HepG2 (cell line): Measurements from ENCODE around the gene ABCG1.

Source experiments
- CBX5 ChIP-seq: sonication (generic); formaldehyde crosslinking; IDR thresholded peaks from 2 replicates; pipeline ENCODE4 v1.4.0; 2020; ENCODE audit warnings: missing genetic modification reagents, borderline replicate concordance
- HDAC1 ChIP-seq: sonication (generic); formaldehyde crosslinking; IDR thresholded peaks from 2 replicates; pipeline ENCODE4 v1.5.1; 2020; ENCODE audit warnings: mild to moderate bottlenecking, missing genetic modification reagents
- POLR2AphosphoS2 ChIP-seq: IDR thresholded peaks from 2 replicates; pipeline ENCODE4 v1.6.1; 2011; ENCODE audit warnings: low read depth, low read length, improper control_type of control experiment
- POLR2AphosphoS5 ChIP-seq: IDR thresholded peaks from 2 replicates; pipeline ENCODE4 v1.6.1; 2012; ENCODE audit warnings: low read depth, low read length
- TBP ChIP-seq: sonication (generic); formaldehyde crosslinking; IDR thresholded peaks from 2 replicates; pipeline ENCODE4 v1.5.0; 2020; ENCODE audit warnings: missing genetic modification reagents
- ZNF207 ChIP-seq: fragments of 450-650 bp; IDR thresholded peaks from 2 replicates; pipeline ENCODE4 v1.6.1; 2016; ENCODE audit warnings: antibody characterized with exemption, borderline replicate concordance
- ZNF549 ChIP-seq: sonication (generic); formaldehyde crosslinking; IDR thresholded peaks from 2 replicates; pipeline ENCODE4 v1.5.0; 2020; ENCODE audit warnings: missing genetic modification reagents
- ZSCAN9 ChIP-seq: IDR thresholded peaks from 2 replicates; pipeline ENCODE4 v1.6.1; 2016; ENCODE audit warnings: borderline replicate concordance
- TF ChIP-seq, protein P1 (sequence below): sonication (generic); formaldehyde crosslinking; IDR thresholded peaks from 2 replicates; pipeline ENCODE4 v1.4.0; 2020; ENCODE audit warnings: missing genetic modification reagents
- TF ChIP-seq, protein P2 (sequence below): sonication (generic); formaldehyde crosslinking; conservative IDR thresholded peaks from 2 replicates; pipeline ENCODE4 v1.5.0; 2020; ENCODE audit warnings: missing genetic modification reagents
- TF ChIP-seq, protein P3 (sequence below): sonication (generic); formaldehyde crosslinking; IDR thresholded peaks from 2 replicates; pipeline ENCODE4 v1.5.0; 2020; ENCODE audit warnings: mild to moderate bottlenecking, missing genetic modification reagents, moderate library complexity
- TF ChIP-seq, protein P4 (sequence below), 2 experiments: fragments of 450-650 bp in 1 of 2; sonication (generic) in 1 of 2; formaldehyde crosslinking in 1 of 2; IDR thresholded peaks; 2 replicates each; pipeline versions ENCODE4 v1.6.1 to v1.8.0; 2016 to 2022; ENCODE audit warnings: antibody characterized with exemption in 1 of 2, mild to moderate bottlenecking in 1 of 2, missing genetic modification reagents in 1 of 2
- TF ChIP-seq, protein P5 (sequence below): sonication (generic); formaldehyde crosslinking; IDR thresholded peaks from 2 replicates; pipeline ENCODE4 v1.5.1; 2020; ENCODE audit warnings: missing genetic modification reagents, mild to moderate bottlenecking, borderline replicate concordance

DNA sequence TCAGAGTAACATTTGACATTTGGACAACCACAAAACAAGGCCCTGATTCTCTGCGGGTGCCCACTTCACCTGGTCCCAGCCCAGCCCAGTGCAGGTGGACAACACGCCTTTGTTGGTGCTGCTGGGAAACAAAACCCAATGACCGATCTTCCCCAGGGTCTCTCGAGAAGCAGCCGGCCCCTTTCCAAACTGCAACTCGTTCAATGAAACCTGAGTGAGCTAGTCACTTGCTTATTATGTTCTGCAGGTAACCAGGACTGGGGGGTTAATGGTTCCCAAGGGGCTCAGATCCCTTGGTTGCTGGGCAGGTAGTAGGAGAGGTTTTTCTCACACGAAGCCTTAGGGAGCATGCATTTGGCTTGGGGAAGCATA is 42.9 kb downstream of the ABCG1 start:
- TF ChIP-seq, protein P1, sequence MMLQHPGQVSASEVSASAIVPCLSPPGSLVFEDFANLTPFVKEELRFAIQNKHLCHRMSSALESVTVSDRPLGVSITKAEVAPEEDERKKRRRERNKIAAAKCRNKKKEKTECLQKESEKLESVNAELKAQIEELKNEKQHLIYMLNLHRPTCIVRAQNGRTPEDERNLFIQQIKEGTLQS (CRISPR knock-in tag) = no peak
- TF ChIP-seq, protein P2, sequence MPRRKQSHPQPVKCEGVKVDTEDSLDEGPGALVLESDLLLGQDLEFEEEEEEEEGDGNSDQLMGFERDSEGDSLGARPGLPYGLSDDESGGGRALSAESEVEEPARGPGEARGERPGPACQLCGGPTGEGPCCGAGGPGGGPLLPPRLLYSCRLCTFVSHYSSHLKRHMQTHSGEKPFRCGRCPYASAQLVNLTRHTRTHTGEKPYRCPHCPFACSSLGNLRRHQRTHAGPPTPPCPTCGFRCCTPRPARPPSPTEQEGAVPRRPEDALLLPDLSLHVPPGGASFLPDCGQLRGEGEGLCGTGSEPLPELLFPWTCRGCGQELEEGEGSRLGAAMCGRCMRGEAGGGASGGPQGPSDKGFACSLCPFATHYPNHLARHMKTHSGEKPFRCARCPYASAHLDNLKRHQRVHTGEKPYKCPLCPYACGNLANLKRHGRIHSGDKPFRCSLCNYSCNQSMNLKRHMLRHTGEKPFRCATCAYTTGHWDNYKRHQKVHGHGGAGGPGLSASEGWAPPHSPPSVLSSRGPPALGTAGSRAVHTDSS (CRISPR knock-in tag) = no peak
- TF ChIP-seq, protein P3, sequence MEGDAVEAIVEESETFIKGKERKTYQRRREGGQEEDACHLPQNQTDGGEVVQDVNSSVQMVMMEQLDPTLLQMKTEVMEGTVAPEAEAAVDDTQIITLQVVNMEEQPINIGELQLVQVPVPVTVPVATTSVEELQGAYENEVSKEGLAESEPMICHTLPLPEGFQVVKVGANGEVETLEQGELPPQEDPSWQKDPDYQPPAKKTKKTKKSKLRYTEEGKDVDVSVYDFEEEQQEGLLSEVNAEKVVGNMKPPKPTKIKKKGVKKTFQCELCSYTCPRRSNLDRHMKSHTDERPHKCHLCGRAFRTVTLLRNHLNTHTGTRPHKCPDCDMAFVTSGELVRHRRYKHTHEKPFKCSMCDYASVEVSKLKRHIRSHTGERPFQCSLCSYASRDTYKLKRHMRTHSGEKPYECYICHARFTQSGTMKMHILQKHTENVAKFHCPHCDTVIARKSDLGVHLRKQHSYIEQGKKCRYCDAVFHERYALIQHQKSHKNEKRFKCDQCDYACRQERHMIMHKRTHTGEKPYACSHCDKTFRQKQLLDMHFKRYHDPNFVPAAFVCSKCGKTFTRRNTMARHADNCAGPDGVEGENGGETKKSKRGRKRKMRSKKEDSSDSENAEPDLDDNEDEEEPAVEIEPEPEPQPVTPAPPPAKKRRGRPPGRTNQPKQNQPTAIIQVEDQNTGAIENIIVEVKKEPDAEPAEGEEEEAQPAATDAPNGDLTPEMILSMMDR (CRISPR knock-in tag) = no peak
- no peak for TF ChIP-seq ZSCAN9
- TF ChIP-seq ZNF207 = no peak
- no peak for TF ChIP-seq CBX5
- TF ChIP-seq POLR2AphosphoS5 = no peak
- no peak for TF ChIP-seq HDAC1 (CRISPR knock-in tag)
- TF ChIP-seq, protein P4, sequence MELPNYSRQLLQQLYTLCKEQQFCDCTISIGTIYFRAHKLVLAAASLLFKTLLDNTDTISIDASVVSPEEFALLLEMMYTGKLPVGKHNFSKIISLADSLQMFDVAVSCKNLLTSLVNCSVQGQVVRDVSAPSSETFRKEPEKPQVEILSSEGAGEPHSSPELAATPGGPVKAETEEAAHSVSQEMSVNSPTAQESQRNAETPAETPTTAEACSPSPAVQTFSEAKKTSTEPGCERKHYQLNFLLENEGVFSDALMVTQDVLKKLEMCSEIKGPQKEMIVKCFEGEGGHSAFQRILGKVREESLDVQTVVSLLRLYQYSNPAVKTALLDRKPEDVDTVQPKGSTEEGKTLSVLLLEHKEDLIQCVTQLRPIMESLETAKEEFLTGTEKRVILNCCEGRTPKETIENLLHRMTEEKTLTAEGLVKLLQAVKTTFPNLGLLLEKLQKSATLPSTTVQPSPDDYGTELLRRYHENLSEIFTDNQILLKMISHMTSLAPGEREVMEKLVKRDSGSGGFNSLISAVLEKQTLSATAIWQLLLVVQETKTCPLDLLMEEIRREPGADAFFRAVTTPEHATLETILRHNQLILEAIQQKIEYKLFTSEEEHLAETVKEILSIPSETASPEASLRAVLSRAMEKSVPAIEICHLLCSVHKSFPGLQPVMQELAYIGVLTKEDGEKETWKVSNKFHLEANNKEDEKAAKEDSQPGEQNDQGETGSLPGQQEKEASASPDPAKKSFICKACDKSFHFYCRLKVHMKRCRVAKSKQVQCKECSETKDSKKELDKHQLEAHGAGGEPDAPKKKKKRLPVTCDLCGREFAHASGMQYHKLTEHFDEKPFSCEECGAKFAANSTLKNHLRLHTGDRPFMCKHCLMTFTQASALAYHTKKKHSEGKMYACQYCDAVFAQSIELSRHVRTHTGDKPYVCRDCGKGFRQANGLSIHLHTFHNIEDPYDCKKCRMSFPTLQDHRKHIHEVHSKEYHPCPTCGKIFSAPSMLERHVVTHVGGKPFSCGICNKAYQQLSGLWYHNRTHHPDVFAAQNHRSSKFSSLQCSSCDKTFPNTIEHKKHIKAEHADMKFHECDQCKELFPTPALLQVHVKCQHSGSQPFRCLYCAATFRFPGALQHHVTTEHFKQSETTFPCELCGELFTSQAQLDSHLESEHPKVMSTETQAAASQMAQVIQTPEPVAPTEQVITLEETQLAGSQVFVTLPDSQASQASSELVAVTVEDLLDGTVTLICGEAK (IDR thresholded peaks at IDR 0.05) = no peak
- TF ChIP-seq, protein P4 (CRISPR knock-in tag; IDR thresholded peaks at IDR 0.05) = no peak
- TF ChIP-seq POLR2AphosphoS2 = no peak
- no peak for TF ChIP-seq TBP (CRISPR knock-in tag)
- TF ChIP-seq, protein P5, sequence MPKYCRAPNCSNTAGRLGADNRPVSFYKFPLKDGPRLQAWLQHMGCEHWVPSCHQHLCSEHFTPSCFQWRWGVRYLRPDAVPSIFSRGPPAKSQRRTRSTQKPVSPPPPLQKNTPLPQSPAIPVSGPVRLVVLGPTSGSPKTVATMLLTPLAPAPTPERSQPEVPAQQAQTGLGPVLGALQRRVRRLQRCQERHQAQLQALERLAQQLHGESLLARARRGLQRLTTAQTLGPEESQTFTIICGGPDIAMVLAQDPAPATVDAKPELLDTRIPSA (CRISPR knock-in tag) = no peak
- no peak for TF ChIP-seq ZNF549 (CRISPR knock-in tag)
